ENCODE measurements around the gene SSU72. TPM values are rescaled to one million over a fixed set of nuclear protein-coding genes. Genes with fewer than 3 reads are reported as not detected.

SSU72 gene
- total RNA-seq, 1 donor from 2014 or later = 104 TPM

DNA sequence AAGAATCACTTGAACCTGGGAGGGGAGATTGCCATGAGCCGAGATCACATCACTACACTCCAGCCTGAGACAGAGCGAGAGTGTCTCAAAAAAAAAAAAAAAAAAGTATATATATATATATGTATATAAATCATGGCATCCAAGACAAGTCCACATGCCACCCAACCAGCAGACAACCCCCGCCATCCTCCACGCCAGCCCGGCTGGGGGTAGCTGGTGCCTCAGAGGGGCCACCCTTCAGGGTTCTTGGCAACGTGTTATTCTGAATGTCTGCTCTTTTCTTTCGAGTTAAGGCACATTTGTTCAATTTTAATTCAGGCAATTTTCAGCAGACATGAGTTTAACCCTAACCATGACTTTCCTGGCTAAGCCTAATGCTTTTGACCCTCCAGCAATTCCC, 24.6 kb downstream of the SSU72 start:
- DNase-seq = no peak
- H3K4me3 ChIP-seq = no peak overlapping the region
- peak overlapping the region; percentile 65 for H3K27ac ChIP-seq (replicated peaks)
- H3K4me1 ChIP-seq = peaks cover 38% of the 10 kb centered on the region
- intact Hi-C loops (cut with micrococcal nuclease) = no loop called here
- no peaks in the 10 kb centered on the region for H3K9me3 ChIP-seq (replicated peaks)
- no peaks in the 10 kb centered on the region for H3K36me3 ChIP-seq
- TF ChIP-seq, protein P1, sequence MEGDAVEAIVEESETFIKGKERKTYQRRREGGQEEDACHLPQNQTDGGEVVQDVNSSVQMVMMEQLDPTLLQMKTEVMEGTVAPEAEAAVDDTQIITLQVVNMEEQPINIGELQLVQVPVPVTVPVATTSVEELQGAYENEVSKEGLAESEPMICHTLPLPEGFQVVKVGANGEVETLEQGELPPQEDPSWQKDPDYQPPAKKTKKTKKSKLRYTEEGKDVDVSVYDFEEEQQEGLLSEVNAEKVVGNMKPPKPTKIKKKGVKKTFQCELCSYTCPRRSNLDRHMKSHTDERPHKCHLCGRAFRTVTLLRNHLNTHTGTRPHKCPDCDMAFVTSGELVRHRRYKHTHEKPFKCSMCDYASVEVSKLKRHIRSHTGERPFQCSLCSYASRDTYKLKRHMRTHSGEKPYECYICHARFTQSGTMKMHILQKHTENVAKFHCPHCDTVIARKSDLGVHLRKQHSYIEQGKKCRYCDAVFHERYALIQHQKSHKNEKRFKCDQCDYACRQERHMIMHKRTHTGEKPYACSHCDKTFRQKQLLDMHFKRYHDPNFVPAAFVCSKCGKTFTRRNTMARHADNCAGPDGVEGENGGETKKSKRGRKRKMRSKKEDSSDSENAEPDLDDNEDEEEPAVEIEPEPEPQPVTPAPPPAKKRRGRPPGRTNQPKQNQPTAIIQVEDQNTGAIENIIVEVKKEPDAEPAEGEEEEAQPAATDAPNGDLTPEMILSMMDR (IDR thresholded peaks at IDR 0.05; ENCODE audit: borderline replicate concordance) = no peak
- H3K27me3 ChIP-seq (ENCODE audit: low read depth) = no peaks in the 10 kb centered on the region

DNA sequence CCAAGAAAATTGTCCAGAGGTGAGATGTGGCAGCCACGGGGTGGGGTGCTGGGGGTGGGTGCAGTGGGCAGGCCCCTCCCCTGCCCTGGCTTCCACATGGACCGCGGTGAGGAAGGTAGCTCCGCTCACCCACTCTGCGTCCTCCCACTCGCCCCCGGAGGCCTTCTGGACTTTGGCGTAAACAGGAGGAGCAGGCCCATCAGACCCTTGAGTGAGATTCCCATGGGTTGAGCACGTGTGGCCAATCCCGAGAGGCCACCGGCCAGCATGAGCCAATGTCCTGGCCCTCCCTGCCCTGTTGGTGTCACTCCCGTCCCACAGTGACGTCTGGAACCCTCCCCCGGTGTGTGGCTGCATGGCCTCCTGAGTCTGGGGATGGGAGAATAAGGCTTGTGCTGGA, 26.1 kb downstream of the SSU72 start:
- DNase-seq = no peak
- intact Hi-C loops (cut with micrococcal nuclease) = no loop called here
- Histone ChIP-seq H3K9me3 (replicated peaks) (no peaks in the 10 kb centered on the region), H3K4me1 (peaks cover 40% of the 10 kb centered on the region), H3K27ac (replicated peaks) (no peak overlapping the region), H3K36me3 (no peaks in the 10 kb centered on the region), H3K4me3 (no peak overlapping the region), H3K27me3 (ENCODE audit: low read depth) (no peaks in the 10 kb centered on the region)
- TF ChIP-seq, protein P1 (IDR thresholded peaks at IDR 0.05; ENCODE audit: borderline replicate concordance) = no peak

- no peak overlapping the region for H3K4me3 ChIP-seq
- H3K4me1 ChIP-seq = peaks cover 49% of the 10 kb centered on the region
- intact Hi-C loops (cut with micrococcal nuclease) = no loop called here
- H3K9me3 ChIP-seq (replicated peaks) = no peaks in the 10 kb centered on the region
- H3K36me3 ChIP-seq = peaks cover 7% of the 10 kb centered on the region
- TF ChIP-seq, protein P1 (IDR thresholded peaks at IDR 0.05; ENCODE audit: borderline replicate concordance) = no peak
- no peak overlapping the region for H3K27ac ChIP-seq (replicated peaks)
- no peak for DNase-seq
- no peaks in the 10 kb centered on the region for H3K27me3 ChIP-seq (ENCODE audit: low read depth)
These were observed 27.2 kb downstream of the SSU72 start for GRCh38 chr1:1547476-1547875.

DNA sequence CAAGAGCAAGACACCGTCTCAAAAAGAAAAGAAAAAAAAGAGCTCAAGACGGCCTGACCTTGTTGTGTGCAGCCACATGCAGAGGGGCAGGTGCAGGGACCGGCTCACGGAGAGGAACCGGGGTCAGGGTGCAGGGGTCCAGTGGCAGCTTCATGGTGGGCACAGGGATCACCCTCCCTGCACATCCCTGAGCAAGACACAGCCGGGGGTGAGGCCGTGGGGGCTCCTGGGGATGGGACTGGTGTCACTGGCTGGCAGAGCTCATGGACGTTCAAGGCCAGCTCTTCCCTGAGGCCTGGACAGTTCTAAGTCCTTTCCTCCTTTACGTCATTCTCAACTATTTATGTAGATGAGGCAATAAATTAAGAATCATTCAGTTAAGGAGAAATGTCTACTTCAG, 27.7 kb downstream of the SSU72 start:
- Histone ChIP-seq H3K4me1 (peaks cover 53% of the 10 kb centered on the region), H3K9me3 (replicated peaks) (no peaks in the 10 kb centered on the region), H3K36me3 (peaks cover 11% of the 10 kb centered on the region), H3K27me3 (ENCODE audit: low read depth) (no peaks in the 10 kb centered on the region), H3K27ac (replicated peaks) (no peak overlapping the region), H3K4me3 (no peak overlapping the region)
- intact Hi-C loops (cut with micrococcal nuclease) = no loop called here
- TF ChIP-seq, protein P1 (IDR thresholded peaks at IDR 0.05; ENCODE audit: borderline replicate concordance) = no peak
- no peak for DNase-seq

GRCh38 chr1:1545946-1546737, 28.5 kb downstream of the SSU72 start:
- TF ChIP-seq, protein P1 (IDR thresholded peaks at IDR 0.05; ENCODE audit: borderline replicate concordance) = no peak
- H3K27me3 ChIP-seq (ENCODE audit: low read depth) = no peaks in the 10 kb centered on the region
- DNase-seq = no peak
- H3K36me3 ChIP-seq = peaks cover 20% of the 10 kb centered on the region
- H3K9me3 ChIP-seq (replicated peaks) = no peaks in the 10 kb centered on the region
- intact Hi-C loops (cut with micrococcal nuclease) = no loop called here
- peaks cover 54% of the 10 kb centered on the region for H3K4me1 ChIP-seq
- H3K4me3 ChIP-seq = no peak overlapping the region
- H3K27ac ChIP-seq (replicated peaks) = no peak overlapping the region

Data from left ventricle myocardium inferior (tissue), 1 donor.